ENCODE data around the gene ZFYVE16.
"Not testable (repeated sequence)": the region's sequence is repeated elsewhere in the genome, so short reads cannot be mapped to it uniquely, and the experiment has no call there.

Gene ZFYVE16

GRCh38 chr5:80491296-80491695 is 83.4 kb downstream of the ZFYVE16 start:
- no peak for DNase-seq

- no peak for DNase-seq
These were observed 84.9 kb downstream of the ZFYVE16 start for GRCh38 chr5:80492741-80493140.

GRCh38 chr5:80493443-80493842 is 85.6 kb downstream of the ZFYVE16 start:
- not testable (repeated sequence) for DNase-seq

- DNase-seq: no peak
These were observed 88.0 kb downstream of the ZFYVE16 start for GRCh38 chr5:80495891-80496290.

- DNase-seq: no peak
These were observed 94.9 kb downstream of the ZFYVE16 start for GRCh38 chr5:80502800-80503199.

GRCh38 chr5:80503641-80504040 is 95.8 kb downstream of the ZFYVE16 start:
- DNase-seq: no peak

GRCh38 chr5:80504833-80505232 is 97.0 kb downstream of the ZFYVE16 start:
- no peak for DNase-seq

- no peak for DNase-seq
These were observed 99.8 kb downstream of the ZFYVE16 start for GRCh38 chr5:80507663-80508062.

GRCh38 chr5:80508844-80509243 is 101.0 kb downstream of the ZFYVE16 start:
- no peak for DNase-seq

GRCh38 chr5:80509362-80509761 is 101.5 kb downstream of the ZFYVE16 start:
- no peak for DNase-seq

GRCh38 chr5:80516826-80517225 is 109.0 kb downstream of the ZFYVE16 start:
- DNase-seq: no peak

Measured in activated effector memory CD4-positive, alpha-beta T cell treated with Interleukin-2 at 50 U/mL for 16 hours (primary cell).